ENCODE measurements around the gene SLC39A8.

DNA sequence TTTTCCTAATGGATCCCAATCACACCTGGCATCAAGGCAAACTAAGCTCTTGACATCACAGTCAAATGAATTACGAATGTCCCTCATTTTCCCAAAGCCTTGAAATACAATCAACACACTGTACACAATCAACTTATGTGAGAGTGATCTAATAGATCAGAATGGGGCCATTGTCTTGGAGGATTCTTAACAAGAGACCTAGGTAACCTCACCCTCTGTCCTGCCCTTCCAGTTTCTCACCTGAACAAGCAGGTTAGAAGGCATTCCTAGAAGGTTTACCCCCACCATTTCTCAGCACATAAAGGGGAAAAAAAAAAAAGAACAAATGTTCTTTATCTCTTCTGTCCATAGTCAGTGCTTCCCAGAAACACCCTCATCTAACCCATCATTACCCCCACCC lies 6.3 kb downstream of the SLC39A8 start:
- TF ChIP-seq SIN3A (IDR thresholded peaks at IDR 0.05; ENCODE audit: borderline replicate concordance in 2 of 2, control insufficient read depth in 1 of 2, low read depth in 2 of 2, low read length in 2 of 2) (no peak), GTF2F1 (IDR thresholded peaks at IDR 0.05; ENCODE audit: low read depth, low read length) (no peak), ZC3H11A (IDR thresholded peaks at IDR 0.05; ENCODE audit: low read depth, low read length) (no peak), ZFX (CRISPR knock-in tag; IDR thresholded peaks at IDR 0.05) (no peak), ARHGAP35 (IDR thresholded peaks at IDR 0.05; ENCODE audit: partially characterized antibody) (no peak), ZNF282 (CRISPR knock-in tag; IDR thresholded peaks at IDR 0.05) (no peak), ZZZ3 (IDR thresholded peaks at IDR 0.05) (no peak), ZBTB1 (CRISPR knock-in tag; IDR thresholded peaks at IDR 0.05; ENCODE audit: borderline replicate concordance, low read depth) (no peak), CHD1 (IDR thresholded peaks at IDR 0.05; ENCODE audit: low read length) (no peak)
- TF ChIP-seq, protein P1, sequence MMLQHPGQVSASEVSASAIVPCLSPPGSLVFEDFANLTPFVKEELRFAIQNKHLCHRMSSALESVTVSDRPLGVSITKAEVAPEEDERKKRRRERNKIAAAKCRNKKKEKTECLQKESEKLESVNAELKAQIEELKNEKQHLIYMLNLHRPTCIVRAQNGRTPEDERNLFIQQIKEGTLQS (IDR thresholded peaks at IDR 0.05), result no peak
- TF ChIP-seq, protein P1 (CRISPR knock-in tag; conservative IDR thresholded peaks at IDR 0.05), result no peak
- TF ChIP-seq, protein P2, sequence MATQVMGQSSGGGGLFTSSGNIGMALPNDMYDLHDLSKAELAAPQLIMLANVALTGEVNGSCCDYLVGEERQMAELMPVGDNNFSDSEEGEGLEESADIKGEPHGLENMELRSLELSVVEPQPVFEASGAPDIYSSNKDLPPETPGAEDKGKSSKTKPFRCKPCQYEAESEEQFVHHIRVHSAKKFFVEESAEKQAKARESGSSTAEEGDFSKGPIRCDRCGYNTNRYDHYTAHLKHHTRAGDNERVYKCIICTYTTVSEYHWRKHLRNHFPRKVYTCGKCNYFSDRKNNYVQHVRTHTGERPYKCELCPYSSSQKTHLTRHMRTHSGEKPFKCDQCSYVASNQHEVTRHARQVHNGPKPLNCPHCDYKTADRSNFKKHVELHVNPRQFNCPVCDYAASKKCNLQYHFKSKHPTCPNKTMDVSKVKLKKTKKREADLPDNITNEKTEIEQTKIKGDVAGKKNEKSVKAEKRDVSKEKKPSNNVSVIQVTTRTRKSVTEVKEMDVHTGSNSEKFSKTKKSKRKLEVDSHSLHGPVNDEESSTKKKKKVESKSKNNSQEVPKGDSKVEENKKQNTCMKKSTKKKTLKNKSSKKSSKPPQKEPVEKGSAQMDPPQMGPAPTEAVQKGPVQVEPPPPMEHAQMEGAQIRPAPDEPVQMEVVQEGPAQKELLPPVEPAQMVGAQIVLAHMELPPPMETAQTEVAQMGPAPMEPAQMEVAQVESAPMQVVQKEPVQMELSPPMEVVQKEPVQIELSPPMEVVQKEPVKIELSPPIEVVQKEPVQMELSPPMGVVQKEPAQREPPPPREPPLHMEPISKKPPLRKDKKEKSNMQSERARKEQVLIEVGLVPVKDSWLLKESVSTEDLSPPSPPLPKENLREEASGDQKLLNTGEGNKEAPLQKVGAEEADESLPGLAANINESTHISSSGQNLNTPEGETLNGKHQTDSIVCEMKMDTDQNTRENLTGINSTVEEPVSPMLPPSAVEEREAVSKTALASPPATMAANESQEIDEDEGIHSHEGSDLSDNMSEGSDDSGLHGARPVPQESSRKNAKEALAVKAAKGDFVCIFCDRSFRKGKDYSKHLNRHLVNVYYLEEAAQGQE (IDR thresholded peaks at IDR 0.05; ENCODE audit: borderline replicate concordance), result no peak
- TF ChIP-seq, protein P2 (CRISPR knock-in tag; IDR thresholded peaks at IDR 0.05; ENCODE audit: low read depth), result no peak
- TF ChIP-seq, protein P3, sequence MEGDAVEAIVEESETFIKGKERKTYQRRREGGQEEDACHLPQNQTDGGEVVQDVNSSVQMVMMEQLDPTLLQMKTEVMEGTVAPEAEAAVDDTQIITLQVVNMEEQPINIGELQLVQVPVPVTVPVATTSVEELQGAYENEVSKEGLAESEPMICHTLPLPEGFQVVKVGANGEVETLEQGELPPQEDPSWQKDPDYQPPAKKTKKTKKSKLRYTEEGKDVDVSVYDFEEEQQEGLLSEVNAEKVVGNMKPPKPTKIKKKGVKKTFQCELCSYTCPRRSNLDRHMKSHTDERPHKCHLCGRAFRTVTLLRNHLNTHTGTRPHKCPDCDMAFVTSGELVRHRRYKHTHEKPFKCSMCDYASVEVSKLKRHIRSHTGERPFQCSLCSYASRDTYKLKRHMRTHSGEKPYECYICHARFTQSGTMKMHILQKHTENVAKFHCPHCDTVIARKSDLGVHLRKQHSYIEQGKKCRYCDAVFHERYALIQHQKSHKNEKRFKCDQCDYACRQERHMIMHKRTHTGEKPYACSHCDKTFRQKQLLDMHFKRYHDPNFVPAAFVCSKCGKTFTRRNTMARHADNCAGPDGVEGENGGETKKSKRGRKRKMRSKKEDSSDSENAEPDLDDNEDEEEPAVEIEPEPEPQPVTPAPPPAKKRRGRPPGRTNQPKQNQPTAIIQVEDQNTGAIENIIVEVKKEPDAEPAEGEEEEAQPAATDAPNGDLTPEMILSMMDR (IDR thresholded peaks at IDR 0.05 in 2 of 3, conservative IDR thresholded peaks at IDR 0.05 in 1 of 3; ENCODE audit: insufficient read depth in 2 of 3, low read depth in 1 of 3, low read length in 3 of 3), result no peak
